Measurements from ENCODE around the gene SLC7A6. TPM values are rescaled to one million over a fixed set of nuclear protein-coding genes. Genes with fewer than 3 reads are reported as not detected.

The SLC7A6 gene
- polyA plus RNA-seq, 2 of the 4 experiments (the other 2 are of a cell fraction) = 31.1 to 32.9 TPM

DNA sequence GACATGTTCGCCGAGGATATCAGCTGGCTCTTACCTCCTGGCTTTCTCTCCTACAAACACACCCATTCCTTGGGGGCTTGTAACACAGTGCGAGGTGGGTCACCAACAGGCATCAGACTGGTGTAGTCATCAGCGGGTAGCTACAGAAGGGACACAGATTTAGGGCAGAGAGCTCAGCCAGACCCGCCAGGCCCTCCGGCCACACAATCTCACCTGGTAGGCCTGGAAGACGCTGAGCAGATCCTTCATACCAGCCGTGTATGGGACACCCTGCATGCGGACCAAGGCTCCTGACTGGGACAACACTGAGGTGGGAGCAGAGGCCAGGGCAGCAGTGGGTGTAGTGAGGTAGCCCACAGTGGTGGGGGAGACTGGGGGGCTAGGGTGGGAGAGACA lies 34.2 kb upstream of the SLC7A6 start:
- Histone ChIP-seq H3K4me3 (no peak overlapping the region), H3K4me2 (no peak overlapping the region), H3K4me1 (peaks cover 9% of the 10 kb centered on the region; the same call in 2 of the 3 replicates), H3K9me3 (no peaks in the 10 kb centered on the region), H3K27ac (no peak overlapping the region)
- no peak for ATAC-seq
- 94% methylated on average over 7 of the region's 9 CpGs for WGBS (ENCODE audit: missing lambda C conversion rate)
- CTCF ChIA-PET = interaction anchor here (0.5 to 2.9 kb wide), 33 partner anchors 9 to 1044 kb away, joined by 3 to 25 read pairs (median 3); partner anchors contain the start of gene PLA2G15
- POLR2A ChIA-PET = no interaction called here
- TF ChIP-seq HEYL (CRISPR knock-in tag; IDR thresholded peaks at IDR 0.05) (no peak), EHF (CRISPR knock-in tag; IDR thresholded peaks at IDR 0.05) (no peak), BHLHE40 (IDR thresholded peaks at IDR 0.05; ENCODE audit: low read depth, low read length) (no peak), HOXB5 (CRISPR knock-in tag; IDR thresholded peaks at IDR 0.05) (no peak), ZSCAN20 (CRISPR knock-in tag; IDR thresholded peaks at IDR 0.05) (no peak), HES2 (IDR thresholded peaks at IDR 0.05) (no peak), SREBF2 (IDR thresholded peaks at IDR 0.05) (no peak), BCL3 (IDR thresholded peaks at IDR 0.05) (no peak)
- FAIRE-seq = no peak
- DNase-seq (ENCODE audit: low read depth in 1 of 2, low spot score in 1 of 2) = no peak

- CTCF ChIA-PET = interaction anchor here (1.0 to 2.5 kb wide), 10 partner anchors 8 to 241 kb away, joined by 3 to 25 read pairs (median 6); no protein-coding TSS in a partner anchor
- TF ChIP-seq KDM1A (IDR thresholded peaks at IDR 0.05; ENCODE audit: low read depth) (no peak), ESRRA (IDR thresholded peaks at IDR 0.05; ENCODE audit: borderline replicate concordance, low read length) (no peak), HOXA7 (CRISPR knock-in tag; IDR thresholded peaks at IDR 0.05) (no peak), TP53 (CRISPR knock-in tag; IDR thresholded peaks at IDR 0.05) (no peak), RAD21 (conservative IDR thresholded peaks at IDR 0.05 in 1 of 2, IDR thresholded peaks at IDR 0.05 in 1 of 2) (no peak), CHD4 (IDR thresholded peaks at IDR 0.05; ENCODE audit: borderline replicate concordance) (no peak), POLR2A (IDR thresholded peaks at IDR 0.05; ENCODE audit: low read length) (no peak), HMGXB4 (CRISPR knock-in tag; IDR thresholded peaks at IDR 0.05; ENCODE audit: borderline replicate concordance) (no peak), RCOR1 (IDR thresholded peaks at IDR 0.05; ENCODE audit: low read depth, low read length) (no peak), PBX3 (IDR thresholded peaks at IDR 0.05) (no peak), CBX8 (IDR thresholded peaks at IDR 0.05) (no peak), FOSB (CRISPR knock-in tag; IDR thresholded peaks at IDR 0.05) (no peak), JUNB (IDR thresholded peaks at IDR 0.05) (no peak), MAZ (IDR thresholded peaks at IDR 0.05; ENCODE audit: borderline replicate concordance, low read depth, low read length) (no peak), MYC (IDR thresholded peaks at IDR 0.05; ENCODE audit: borderline replicate concordance, low read length) (no peak), BHLHE40 (IDR thresholded peaks at IDR 0.05; ENCODE audit: low read depth, low read length) (no peak)
- TF ChIP-seq, protein P1, sequence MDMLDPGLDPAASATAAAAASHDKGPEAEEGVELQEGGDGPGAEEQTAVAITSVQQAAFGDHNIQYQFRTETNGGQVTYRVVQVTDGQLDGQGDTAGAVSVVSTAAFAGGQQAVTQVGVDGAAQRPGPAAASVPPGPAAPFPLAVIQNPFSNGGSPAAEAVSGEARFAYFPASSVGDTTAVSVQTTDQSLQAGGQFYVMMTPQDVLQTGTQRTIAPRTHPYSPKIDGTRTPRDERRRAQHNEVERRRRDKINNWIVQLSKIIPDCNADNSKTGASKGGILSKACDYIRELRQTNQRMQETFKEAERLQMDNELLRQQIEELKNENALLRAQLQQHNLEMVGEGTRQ (IDR thresholded peaks at IDR 0.05) = no peak
- Histone ChIP-seq H3K4me2 (no peak overlapping the region), H3K4me3 (no peak overlapping the region), H3K9me3 (no peaks in the 10 kb centered on the region), H3K27ac (no peak overlapping the region), H3K4me1 (peaks cover 9% of the 10 kb centered on the region; the same call in 2 of the 3 replicates)
- ATAC-seq (no peak), FAIRE-seq (no peak), DNase-seq (ENCODE audit: low read depth in 1 of 2, low spot score in 1 of 2) (no peak)
- POLR2A ChIA-PET = no interaction called here
- 91% methylated on average over 12 of the region's 12 CpGs for WGBS (ENCODE audit: missing lambda C conversion rate)
These were observed 33.4 kb upstream of the SLC7A6 start for GRCh38 chr16:68230956-68231355.
